ENCODE data around the gene DMBT1.
A peak's percentile ranks its signal among the peaks of the same experiment; 100 is the strongest.
"Not testable (repeated sequence)": the region's sequence is repeated elsewhere in the genome, so short reads cannot be mapped to it uniquely, and the experiment has no call there.

Gene DMBT1

DNA sequence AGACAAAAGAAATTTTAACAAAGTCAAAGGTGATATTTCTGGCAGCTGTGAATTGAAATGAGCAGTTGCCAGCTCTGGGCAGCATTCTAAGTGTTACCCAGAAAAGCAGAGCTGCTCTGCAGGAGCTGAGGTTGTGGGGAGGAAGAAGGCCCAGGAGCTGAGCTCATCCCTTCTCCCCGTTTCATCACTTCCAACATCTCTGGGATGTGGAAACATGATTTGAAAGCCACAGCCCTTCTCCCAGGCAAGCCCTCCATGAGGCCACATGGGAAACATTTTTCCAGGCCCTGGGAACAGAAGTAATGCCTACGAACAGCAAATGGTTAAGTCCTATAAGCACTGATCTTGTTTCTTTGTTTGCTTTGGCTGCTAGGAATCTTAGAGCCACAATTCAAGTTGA lies 10.9 kb upstream of the DMBT1 start:
- DNase-seq: no peak

DNA sequence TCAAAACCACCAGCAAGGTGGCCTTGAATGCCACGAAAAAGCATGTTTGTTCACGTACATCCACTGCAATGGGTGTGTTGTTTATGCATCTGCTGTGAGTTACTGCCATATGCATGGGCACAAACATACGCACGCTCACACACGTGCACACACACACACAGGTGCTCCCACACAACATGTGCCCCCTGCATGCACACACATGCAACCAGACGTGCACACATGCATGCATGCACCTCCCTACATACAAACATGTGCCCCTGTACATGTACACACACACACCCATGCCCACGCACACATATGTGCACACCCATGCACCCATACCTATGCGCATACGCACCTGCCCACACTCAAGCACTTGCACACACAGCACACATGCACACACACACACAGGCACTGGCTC lies 10.1 kb upstream of the DMBT1 start:
- DNase-seq: no peak

DNA sequence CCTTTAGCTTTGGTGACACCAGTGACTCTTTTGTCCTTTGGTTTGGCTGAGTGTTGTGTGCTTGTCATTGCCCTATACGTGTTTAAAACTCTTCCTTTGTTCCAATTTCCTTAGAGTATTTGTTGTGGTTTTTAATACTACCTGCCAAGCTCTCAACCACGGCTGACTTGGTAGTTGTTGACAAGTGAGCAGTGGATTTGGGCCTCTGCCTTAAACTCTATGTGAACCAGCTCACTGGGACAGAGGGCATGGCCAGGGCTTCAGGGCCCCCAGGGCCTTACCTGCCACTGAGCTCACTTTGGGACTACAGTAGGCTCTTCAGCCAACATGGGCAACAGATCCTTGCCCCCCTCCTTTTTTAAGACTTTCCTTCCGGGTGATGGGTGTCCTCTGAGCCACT lies 9.6 kb upstream of the DMBT1 start:
- DNase-seq: no peak

GRCh38 chr10:122551450-122551849 lies 9.1 kb upstream of the DMBT1 start:
- peak; percentile 5 for DNase-seq

DNA sequence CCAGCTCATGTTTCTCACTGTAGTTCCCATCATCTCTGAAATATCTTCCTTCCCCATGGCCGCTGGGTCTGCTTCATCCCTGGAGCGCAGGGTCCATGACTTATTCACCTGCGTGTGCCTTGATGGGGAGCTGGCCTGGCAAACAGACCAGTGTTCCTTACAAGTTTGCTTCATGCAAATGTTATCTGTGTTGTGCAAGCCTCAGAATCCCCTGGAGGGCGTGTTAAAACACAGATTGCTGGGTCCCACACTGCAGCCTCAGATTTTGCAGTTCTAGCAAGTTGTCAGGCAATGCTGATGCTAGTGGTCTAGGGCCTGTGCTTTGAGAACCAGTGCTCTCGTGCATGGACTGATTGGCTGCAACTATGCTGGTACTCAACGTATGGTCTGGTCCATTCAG lies 7.2 kb upstream of the DMBT1 start:
- no peak for DNase-seq

GRCh38 chr10:122554131-122555036 lies 6.2 kb upstream of the DMBT1 start:
- DNase-seq: no peak

DNA sequence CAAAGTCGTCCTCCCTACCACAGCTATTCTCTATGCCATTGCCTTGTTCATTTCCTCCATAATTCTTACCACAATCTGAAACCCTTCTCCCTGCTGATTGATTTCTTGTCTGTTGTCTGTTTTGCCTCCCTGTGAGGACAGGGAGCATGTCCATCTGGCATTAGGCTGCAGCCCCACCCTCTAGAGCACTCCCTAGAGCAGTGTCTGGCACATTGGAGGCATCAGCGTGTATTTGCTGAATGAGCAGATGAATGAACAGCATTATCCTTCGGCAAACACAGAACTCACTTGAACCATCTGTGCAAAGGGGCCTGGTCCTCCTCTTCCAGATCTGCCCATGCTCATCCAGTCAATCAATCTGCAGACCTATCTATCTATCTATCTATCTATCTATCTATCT lies 5.1 kb upstream of the DMBT1 start:
- no peak for DNase-seq

GRCh38 chr10:122557516-122557915 lies 3.0 kb upstream of the DMBT1 start:
- no peak for DNase-seq

GRCh38 chr10:122558452-122558851 lies 2.1 kb upstream of the DMBT1 start:
- DNase-seq: no peak

GRCh38 chr10:122559228-122559627 lies 1.3 kb upstream of the DMBT1 start:
- DNase-seq: no peak

DNA sequence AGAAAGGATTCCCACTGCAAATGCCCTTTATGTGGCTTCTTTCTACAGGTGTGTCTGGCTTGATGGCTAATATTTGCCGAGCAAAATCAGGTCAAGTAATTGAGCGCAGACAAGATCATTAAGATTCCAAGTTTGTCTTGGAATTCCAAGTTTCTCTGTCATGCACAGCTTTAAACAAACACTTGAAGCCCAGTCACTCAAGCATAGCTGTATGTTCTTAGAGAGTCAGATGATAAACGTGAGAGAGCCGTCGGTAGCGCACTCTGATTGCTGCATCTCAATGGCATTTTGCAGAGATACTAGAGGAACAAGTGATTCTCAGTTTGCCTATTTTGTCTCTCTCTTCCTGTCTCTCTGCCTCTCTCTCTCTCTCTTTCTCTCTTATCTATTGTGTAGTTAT lies 658 bp downstream of the DMBT1 start:
- DNase-seq: no peak

- DNase-seq: no peak
Observed at GRCh38 chr10:122561792-122562191, 1.2 kb downstream of the DMBT1 start.

- DNase-seq: no peak
Observed at GRCh38 chr10:122564980-122565379, 4.4 kb downstream of the DMBT1 start.

GRCh38 chr10:122565766-122566206 lies 5.2 kb downstream of the DMBT1 start:
- peak; percentile 64 for DNase-seq

DNA sequence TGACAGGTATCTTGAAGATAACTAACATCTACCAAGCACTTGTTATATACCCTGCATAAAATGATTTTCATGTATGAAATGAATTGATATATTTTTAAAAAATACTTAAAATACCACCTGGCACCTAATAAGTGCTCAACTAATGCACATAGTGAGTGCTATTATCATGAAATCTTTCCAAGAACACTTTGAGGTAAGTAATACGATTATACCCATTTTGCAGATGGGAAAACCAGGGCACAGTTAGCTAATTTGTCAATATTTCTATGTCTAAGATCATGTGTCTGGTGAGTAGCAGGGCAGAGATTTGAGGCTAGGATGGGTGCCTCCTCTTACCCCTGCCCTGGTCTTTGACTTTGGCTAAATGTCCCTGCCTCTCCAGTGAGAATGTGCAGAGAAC lies 6.1 kb downstream of the DMBT1 start:
- no peak for DNase-seq

DNA sequence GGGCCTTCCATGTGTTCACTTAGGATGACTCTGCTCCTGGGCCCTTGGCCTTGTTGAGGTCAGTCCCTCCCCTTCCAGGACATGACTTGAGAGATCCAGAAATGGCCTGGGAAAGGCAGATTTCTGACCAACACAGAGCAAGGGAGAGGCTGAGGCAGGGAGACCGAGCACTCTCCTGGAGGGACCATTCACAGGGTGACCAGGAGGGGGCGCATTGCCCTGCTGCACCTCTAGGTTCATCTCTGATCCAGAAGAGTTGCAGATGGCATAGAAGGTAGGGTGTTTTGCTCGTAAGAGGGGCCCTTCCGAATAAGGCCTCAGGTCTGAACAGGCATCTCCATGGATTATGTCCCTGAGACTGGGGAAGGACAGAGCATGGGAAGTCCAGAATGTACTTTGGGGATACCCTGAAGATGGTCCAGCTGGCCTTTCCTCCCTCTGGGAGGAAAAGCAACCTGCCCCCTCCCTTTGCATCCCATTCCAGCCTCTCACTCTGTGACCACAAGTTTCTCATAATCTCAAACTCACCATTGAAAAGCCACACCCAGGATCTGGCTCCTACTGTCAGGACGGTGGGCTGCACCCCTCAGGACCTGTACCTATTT lies 6.6 kb downstream of the DMBT1 start:
- no peak for DNase-seq

DNA sequence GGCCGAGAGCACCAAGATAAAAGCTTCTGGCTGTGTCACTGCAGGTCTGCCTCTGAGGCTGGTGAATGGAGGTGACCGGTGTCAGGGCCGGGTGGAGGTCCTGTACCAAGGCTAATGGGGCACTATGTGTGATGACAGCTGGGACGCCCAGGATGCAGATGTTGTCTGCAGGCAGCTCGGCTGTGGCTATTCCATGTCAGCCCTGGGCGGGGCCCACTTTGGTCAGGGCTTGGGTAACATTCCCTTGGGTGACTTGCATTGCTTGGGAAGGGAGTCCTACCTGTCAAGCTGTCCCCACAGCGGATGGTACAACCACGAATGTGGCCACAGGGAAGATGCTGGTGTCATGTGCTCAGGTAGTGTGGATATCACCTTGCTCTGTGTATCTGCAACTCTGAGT lies 8.0 kb downstream of the DMBT1 start:
- DNase-seq: no peak

DNA sequence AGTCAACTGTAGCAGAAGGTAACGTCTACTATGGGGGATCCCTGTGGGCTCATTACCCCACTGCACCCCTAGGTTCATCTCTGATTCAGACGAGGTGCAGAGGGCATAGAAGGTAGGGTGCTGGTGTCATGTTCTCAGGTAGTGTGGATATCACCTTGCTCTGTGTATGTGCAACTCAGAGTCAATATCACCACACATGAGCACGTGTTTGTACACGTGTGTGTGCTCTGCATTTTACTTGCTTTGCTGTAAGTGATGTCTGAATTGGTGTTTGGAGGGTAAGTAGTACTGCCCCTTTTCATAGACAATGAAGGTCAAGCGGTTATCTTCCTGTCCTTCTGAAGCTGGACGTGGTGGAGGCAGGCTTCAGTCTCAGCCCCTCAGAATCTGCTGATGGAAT lies 10.4 kb downstream of the DMBT1 start:
- no peak for DNase-seq

DNA sequence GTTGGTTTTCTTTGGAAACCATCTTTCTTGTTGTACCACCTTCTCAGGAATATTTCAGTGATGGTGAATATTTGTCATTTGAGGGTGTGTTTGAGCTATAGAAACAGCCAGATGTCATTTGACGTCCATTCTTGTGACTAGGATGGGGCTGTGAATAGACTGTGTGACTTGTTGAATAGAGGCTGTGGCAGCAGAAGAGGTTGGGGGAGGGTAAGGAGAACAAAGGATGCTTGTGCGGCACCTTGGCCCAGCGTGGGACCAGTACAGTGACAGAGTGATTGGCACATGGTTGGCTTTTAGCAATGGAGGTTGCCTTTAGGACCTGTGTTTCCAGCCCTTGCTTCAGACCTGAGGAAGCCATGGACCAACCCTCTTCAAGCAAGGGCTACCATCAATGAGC lies 11.3 kb downstream of the DMBT1 start:
- DNase-seq: no peak

DNA sequence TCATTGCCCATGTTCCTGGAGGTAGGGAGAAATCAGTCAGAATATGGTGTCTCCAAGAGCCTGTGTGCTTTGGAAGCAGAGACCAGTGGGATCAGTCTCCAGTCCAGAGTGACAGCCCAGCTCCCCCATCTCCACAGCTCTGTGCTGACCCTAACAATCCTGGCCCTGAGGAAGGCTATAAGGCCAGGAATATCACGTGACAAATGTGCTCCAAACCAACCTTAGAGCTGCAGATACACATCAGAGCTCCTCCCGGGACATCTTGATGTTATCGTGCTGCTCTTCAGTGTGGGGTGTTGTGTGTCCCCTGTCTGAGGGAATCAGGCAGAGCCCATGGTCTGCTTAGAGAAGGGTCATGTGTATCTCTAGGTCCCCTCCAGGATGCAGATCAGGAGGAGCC lies 15.2 kb downstream of the DMBT1 start:
- DNase-seq: no peak

DNA sequence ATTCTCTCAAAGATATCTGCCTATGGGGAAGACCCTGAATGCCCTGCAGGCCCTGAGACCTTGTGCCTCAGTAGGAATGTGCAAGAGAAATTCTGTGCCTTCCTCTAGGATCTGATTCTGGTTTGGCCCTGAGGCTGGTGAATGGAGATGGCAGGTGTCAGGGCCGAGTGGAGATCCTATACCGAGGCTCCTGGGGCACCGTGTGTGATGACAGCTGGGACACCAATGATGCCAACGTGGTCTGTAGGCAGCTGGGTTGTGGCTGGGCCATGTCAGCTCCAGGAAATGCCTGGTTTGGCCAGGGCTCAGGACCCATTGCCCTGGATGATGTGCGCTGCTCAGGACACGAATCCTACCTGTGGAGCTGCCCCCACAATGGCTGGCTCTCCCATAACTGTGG lies 15.7 kb downstream of the DMBT1 start:
- DNase-seq: no peak

- DNase-seq: no peak
Observed at GRCh38 chr10:122577311-122577885, 16.8 kb downstream of the DMBT1 start.

- DNase-seq: not testable (repeated sequence)
Observed at GRCh38 chr10:122586070-122586469, 25.5 kb downstream of the DMBT1 start.

DNA sequence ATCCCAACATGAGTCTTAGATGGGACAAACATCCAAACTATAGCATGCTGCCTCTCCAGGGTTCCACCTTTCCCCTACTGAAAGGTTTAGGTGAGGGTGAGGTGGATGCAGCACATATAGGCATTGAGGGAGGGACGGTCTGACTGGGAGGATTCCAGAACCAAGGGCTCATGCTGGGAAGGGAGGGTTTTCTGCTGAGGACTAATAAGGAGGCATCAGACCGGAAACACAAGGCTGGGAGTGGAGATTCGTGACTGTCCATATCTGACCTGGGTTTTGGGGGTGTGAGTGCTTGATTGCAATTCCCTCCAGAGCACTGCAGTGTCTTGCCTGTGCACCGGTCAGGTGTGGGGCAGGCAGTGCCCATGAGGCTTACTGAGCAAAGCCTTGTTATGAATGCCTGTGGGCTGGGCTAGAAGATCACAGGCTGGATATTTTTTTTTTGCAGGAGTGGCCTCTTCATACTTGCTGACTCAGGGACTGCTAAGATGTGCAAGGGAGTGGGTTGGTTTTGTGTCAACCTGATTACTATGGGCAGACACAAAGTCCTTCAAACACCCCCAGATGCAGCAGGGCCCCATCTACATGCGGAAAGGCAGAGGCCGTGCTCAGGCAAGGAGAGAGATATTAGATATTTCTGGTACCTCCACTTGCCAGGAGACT lies 26.7 kb downstream of the DMBT1 start:
- DNase-seq: no peak
